HuH-7 (cell line): ENCODE results near the gene RBM47.
A peak's percentile ranks its signal among the peaks of the same experiment; 100 is the strongest.

Experiments used
- DNase-seq: peaks from one replicate; pipeline ENCODE4 v3.0.0; 2011; ENCODE audit warnings: low spot score

The RBM47 gene

DNA sequence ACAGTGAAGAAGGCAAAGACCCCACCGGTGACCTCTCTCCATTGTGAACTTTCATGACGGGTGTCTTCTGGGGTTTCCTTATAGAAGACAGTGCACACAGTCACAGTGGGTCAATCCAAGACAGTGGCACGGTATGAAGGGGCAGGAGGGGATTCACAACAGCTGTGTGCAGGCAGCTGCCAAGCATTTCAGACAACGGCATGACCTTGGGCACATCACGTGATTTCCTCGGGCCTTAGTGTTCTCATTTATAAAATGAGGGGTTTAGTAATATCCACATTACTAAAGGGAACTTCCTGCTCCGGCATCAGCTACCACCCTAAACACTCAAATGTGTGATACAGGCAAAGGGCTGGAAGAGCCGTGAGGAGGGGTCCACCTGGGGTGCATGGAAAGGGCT is 42.9 kb downstream of the RBM47 start:
- DNase-seq: no peak

DNA sequence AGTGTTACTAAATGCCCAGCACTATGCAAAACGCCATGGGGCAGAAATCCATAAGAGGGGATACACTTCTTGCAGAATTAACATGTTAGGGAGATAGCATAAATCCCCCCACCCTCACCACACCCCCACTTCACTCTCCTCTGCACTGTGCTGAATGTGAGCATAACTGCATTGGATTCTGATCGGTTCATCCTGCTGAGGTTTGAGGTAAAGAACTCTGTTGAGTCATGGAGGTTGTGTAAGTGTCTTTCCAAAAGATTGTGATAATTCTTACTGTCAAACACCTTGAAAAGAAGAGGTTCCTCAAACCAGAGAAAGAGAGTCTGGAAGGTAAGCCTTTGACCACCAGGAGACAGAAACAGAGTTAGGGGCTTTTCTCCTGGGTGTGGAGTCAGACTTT is 43.6 kb downstream of the RBM47 start:
- DNase-seq: no peak

- no peak for DNase-seq
Measured at GRCh38 chr4:40585201-40585799, 44.4 kb downstream of the RBM47 start.

DNA sequence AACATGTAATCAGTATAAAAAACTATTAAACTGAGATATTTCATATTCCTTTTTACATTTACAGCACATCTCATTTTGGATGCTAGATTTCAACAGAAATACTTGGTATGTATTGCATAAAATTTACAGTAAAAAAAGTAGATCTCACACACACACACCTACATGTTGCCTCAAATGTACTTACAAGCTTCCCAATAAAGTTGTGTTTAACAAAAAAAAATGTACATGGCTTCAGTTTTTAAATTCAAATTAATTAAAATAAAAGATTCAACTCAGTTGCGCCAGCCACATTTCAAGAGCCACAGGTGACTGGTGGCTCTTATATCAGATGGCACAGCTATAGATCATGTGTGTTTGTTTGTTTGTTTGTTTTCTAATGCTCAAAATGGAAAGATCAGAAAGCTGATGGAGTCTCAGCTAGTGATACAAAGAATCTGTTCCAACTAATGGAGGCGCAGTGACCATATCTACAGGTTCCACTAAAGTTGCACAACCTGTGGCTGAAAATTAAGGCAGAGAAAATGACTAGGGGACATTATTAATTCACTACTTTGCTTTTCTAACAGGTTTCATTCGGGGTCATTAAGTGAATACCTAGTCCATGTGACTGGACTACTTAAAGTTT is 45.0 kb downstream of the RBM47 start:
- no peak for DNase-seq

GRCh38 chr4:40583850-40584439 is 45.7 kb downstream of the RBM47 start:
- DNase-seq: no peak

DNA sequence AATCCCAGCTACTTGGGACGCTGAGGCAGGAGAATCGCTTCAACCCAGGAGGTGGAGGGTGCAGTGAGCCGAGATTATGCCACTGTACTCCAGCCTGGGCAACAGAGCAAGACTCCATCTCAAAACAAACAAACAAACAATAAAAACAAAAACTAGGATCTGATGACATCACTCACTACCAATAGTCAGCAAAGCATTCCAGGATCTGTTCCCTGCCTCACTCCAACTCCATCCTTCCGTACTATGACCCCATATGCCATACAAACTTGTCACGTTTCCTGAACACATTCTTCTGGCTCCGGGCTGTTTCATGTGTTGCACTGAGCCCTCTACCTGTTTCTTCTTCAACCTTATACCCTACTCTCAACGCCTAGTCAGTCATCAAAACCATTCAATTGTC is 47.3 kb downstream of the RBM47 start:
- DNase-seq: no peak

DNA sequence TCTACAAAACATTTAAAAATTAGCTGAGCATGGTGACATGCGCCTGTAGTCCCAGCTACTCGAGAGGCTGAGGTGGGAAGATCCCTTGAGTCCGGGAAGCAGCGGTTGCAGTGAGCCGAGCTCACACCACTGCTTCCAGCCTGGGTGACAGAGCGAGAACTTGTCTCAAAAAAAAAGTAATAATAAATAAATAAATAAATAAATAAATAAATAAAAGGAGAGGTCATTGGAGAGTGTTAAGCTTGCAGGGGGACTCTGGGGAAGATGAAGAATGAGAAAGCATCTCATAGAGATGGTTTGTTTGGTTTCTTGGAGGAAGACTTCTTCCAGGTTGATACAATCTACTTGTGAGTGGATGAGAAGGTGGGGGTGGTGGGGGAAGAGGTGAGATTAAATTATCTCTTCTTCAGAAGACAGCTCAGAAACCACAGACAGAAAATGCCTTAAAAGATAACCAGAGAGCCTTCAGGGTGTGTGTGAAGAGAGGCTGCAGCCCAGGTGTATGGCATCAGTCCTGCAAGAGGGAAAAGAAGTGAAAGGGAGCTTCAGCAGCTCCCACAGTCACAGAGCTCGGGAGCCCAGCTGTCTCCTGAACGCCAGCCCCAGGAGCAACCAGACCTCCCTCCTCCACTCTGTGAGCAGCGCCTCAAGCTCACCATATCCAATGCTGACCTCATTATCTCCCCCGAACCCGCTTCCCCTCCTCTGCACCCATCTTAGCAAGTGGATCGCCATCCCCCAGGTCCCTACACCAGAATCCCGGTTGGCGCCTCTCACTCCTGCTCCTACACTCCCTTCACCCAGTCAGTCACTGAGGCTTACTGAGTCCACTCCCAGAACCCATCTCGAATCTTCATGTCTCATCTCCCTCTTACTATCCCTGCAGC is 48.2 kb downstream of the RBM47 start:
- no peak for DNase-seq

DNA sequence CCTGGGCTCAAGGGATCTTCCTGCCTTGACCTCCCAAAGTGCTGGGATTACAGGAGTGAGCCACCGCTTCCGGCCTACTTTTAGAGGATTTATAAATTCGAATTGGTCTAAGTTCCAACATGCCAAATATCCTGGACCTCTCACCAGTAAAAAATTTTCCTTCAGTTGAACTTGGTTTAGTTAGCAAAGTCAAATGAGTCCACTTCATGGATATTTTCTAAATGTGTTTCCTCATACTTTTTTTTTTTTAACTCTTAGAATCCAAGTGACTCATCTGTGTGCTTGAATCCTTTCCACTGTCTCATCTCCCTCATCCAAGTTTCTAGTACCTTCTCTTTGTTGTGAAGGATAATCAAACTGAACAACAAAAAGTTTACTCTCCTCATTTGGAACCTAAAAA is 49.7 kb downstream of the RBM47 start:
- DNase-seq: no peak

- no peak for DNase-seq
Measured at GRCh38 chr4:40577588-40578253, 51.9 kb downstream of the RBM47 start.

DNA sequence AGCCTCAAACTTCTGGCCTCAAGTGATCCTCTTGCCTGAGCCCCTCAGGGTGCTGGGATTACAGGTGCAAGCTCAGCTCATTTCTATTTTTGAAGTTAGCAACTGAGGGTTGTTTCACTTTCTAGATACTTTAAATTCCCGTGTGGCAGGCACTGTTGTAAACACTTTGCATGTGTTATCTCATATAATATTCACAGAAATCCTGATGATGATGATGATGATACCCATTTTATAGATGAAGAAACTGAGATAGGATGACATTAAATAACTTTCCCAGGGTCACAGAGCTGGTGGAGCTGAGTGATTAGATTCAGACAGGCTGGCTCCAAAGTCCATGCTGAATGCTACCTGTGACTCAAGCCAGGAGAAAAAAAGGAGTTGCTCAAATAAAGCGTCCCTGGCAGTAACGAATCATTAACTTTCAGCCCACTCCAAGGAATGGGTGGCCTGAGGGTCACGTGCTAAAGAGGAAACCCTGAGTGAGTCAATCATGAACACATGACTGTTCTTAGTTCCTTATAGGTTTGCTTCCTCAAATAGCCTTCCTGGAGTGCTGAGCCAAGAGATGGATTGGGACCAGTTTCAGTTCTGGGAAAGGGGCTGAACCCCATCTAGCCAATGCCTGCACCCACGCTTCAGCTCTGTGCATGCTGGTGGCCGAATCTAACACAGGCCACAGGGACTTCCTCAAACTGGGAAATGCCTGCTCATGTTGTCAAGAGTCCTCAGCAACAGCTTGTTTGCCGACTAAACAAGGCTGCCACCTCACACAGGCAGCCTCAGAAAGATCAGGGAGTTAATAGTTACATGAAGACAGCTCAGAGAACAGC is 52.8 kb downstream of the RBM47 start:
- DNase-seq: peak; percentile 81

DNA sequence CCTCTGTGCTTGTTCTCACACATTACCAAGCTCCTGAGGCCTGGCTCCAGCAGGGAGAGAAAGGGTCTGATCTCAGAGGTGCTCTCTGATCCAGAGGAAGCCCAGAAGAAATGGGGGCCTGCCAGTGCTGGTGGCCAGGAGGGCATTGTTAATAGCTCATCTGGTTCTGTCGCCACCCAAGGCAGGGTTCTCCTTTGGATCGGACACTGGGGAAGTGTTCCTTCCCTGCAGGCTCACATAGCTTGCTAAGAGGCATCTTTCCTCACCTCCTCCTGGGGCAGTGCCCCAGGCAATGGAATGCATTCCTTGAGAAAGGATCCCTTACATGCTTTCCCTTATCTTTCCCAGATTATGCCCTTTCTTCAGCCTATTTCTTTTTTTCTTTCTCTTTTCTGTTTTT is 53.8 kb downstream of the RBM47 start:
- no peak for DNase-seq

DNA sequence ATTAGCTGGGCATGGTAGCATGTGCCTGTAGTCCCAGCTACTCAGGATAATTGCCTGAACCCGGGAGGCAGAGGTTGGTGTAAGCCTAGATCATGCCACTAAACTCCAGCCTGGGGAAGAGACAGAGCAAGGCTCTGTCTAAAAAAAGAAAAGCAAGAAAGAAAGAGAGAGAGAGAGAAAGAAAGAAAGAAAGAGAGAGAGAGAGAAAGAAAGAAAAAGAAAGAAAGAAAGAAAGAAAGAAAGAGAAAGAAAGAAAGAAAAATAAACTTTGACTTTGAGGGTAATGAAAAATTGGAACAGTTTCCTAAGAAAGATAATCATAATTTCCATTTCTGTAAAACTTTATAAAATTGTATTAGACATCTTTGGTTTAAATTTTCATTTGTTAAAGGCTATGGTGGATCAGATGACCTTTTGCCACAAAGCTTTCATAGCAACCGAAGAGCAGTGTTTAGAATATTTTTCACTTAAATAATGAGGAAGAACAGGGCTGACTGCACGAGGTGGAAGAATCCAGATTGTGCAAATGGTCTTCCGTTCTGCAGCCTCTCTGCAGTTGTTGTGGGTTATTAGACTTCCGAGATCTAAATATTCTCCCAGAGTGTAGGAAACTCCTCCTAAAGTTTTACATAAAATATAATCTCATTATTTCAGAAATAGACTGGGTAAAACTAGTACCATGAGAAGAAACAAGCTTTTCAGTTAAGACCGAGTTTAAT is 55.9 kb downstream of the RBM47 start:
- no peak for DNase-seq

- DNase-seq: no peak
Measured at GRCh38 chr4:40572692-40573310, 56.9 kb downstream of the RBM47 start.

DNA sequence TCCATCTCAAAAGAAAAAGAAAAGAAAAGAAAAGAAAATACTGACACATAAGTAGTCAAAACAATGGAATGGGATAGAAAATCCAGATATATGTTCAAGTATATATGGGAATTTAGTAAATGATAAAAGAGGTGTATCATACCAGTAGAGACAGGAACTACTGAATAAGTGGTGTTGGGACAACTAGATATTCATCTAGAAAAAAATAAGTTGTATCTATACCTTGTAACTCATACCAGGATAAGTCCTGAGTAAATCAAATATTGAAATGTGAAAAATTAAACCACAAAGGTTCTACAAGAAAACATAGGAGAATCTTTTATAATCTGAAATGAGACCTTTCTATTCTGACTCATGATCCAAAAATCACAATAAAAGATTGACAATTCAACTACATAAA is 58.5 kb downstream of the RBM47 start:
- no peak for DNase-seq

DNA sequence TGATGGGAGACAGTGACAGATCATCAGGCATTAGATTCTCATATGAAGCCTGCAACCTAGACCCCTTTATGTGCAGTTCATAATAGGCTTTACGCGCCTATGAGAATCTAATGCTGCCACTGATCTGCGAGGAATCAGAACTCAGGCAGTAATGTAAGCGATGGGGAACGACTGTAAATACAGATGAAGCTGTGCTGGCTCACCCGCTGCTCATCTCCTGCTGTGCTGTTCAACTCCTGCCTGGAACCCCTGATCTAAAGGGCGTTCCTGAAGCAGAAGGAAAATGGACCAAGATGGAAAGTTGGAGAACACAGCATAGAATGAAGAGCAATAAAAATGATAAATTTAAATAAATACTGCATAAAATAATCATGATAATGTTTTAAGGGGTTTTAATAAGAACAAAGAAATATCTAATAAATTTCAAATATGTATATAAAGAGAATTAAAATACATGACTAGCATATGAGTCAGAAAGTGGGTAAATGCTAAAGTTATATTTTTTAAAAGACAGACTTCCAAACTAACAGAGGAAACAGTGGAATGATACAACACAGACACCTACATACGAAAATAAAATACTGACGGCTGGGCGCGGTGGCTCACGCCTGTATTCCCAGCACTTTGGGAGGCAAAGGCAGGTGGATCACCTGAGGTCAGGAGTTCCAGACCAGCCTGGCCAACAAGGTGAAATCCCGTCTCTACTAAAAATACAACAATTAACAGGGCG is 59.2 kb downstream of the RBM47 start:
- DNase-seq: no peak

DNA sequence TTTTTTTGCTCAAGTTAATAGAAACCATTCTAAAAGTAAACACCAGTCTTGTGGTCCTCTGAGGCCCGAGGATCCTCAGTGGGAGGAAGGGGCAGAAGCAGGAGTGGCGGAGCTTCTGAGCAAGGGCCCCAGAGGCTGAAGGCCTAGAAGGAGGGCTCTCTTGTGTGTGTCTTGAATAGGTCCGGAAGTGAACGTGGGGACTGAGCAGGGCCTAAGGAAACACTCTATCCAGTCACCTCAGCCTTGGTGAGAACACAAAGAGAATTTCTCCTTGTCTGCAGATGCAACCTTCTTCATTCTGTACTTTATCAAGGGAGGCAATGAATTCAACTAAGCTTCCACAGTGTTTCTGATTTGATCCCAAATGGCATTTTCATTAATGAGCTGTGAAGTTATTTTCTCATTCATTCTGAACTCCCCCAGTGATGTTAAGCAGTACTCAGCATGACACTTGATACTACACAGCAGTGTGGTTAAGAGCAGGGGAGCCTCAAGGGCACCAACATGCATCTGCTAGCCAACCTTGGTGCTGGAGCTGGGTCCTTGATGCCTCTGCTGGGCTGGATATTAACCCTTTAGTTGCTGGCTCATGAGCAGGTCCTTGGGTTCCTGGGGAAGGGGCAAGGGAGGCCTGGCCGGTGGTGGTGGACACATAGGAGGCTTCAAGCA is 64.7 kb downstream of the RBM47 start:
- no peak for DNase-seq

DNA sequence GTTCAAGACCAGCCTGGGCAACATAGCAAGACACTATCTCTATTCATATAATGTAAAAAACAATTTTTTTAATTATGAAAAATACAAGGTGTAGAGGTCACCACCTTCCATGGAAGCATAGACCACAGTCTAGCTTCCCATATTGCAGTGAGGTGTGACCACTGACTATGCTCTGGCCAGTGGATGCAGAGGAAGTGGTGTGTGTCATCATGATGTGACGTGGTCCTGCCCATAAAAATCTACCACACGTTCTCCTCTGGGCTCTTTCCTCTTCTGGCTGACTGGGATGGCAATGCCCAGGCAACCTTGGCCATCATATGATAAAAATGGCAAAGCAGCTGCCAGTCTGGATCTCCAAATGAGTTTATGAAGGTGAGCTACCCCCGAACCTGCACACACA is 65.7 kb downstream of the RBM47 start:
- no peak for DNase-seq

DNA sequence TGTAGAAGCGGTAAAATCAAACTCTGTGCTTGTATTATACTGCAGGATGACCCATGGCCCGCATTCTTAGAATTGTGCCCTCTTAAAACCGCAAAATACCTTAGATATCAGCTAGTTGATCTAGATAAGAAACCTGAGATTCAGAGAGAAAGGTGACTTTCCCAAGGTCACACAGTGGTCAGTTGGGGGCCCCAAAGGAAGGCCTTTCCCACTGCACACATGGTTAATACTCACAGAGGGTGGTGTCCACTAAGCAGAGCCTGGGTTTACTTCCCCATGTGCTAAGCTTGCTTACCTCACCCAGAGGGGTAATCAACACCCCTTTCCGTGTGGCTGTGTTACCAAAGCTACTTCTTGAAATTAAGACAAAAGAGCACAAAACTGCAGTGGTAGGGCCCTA is 66.3 kb downstream of the RBM47 start:
- DNase-seq: no peak

- DNase-seq: no peak
Measured at GRCh38 chr4:40562681-40563080, 67.0 kb downstream of the RBM47 start.
